ENCODE data around the gene PSMG4.

Gene PSMG4

GRCh38 chr6:3226042-3226441 is 32.7 kb upstream of the PSMG4 start:
- H3K4me3 ChIP-seq (ENCODE audit: low read length), result no peak overlapping the region

DNA sequence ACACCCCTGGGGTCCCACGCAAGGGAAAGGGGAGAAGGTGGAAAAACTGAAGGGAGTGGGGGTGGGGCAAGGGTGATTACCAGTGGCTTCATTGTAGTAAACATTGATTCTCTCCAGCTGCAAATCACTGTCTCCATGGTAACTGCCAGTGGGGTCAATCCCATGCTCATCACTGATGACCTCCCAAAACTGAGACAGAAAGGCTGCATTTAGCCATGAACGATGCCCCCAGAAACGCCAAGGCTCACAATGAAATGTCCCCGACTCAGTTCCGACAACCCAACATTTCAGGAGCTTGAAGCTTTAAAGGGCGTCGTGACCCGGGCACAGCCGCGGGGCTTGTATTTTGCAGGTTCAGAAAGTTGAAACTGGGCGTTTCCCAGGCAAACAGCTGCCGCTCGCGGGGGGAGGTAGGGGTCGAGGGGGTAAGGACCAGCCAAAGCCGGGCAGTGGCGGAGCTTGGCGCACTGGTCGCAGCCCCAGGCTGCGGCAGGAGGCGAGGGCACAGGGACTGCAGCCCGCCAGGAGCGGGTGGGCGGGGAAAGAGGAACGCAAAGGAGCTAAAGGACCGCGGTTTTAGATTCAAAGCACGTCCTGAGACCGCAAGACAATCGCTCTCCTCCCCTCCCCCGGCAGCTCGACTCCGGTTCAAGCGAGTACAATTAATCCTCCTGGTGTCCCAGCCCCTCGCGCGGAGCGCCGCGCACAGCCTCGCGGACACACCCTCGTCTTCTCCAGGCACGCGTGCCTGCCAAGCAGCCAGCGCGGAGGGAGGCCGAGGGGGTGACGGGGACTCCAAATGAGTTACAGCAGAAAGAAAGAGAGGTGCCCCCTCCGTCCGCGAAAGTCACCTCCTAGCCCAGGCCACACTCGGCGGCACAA is 32.0 kb upstream of the PSMG4 start:
- H3K9ac ChIP-seq (ENCODE audit: low read length), result no peak overlapping the region
- H3K36me3 ChIP-seq (ENCODE audit: control insufficient read depth, insufficient read depth, low read length), result no peaks in the 10 kb centered on the region
- peaks cover 37% of the 10 kb centered on the region for H3K27me3 ChIP-seq (ENCODE audit: control insufficient read depth, insufficient read depth, low read length)
- H3K4me1 ChIP-seq (ENCODE audit: control insufficient read depth, insufficient read depth, low read length), result peaks cover 6% of the 10 kb centered on the region
- peak overlapping the region; percentile 24 for H3K27ac ChIP-seq (ENCODE audit: low read depth, low read length)
- H3K4me3 ChIP-seq (ENCODE audit: low read length), result peak overlapping the region; percentile 44

More at GRCh38 chr6:3226042-3226441, 32.7 kb upstream of the PSMG4 start:
- Histone ChIP-seq H3K27me3 (ENCODE audit: control insufficient read depth, insufficient read depth, low read length) (peaks cover 36% of the 10 kb centered on the region), H3K4me1 (ENCODE audit: control insufficient read depth, insufficient read depth, low read length) (peaks cover 6% of the 10 kb centered on the region), H3K36me3 (ENCODE audit: control insufficient read depth, insufficient read depth, low read length) (no peaks in the 10 kb centered on the region), H3K27ac (ENCODE audit: low read depth, low read length) (no peak overlapping the region), H3K9ac (ENCODE audit: low read length) (no peak overlapping the region)

GRCh38 chr6:3227363-3228045 is 31.2 kb upstream of the PSMG4 start, which contains the start of gene TUBB2B:
Gene TUBB2B (minus strand): TSS chr6:3227653. CDS start chr6:3227543, 110 bp downstream.
- H3K4me1 ChIP-seq (ENCODE audit: control insufficient read depth, insufficient read depth, low read length), result peaks cover 10% of the 10 kb centered on the region
- H3K27me3 ChIP-seq (ENCODE audit: control insufficient read depth, insufficient read depth, low read length), result peaks cover 43% of the 10 kb centered on the region
- H3K4me3 ChIP-seq (ENCODE audit: low read length), result peak within 1 kb of the TSS; percentile 44
- peak within 1 kb of the TSS; percentile 24 for H3K27ac ChIP-seq (ENCODE audit: low read depth, low read length)
- no peaks in the 10 kb centered on the region for H3K36me3 ChIP-seq (ENCODE audit: control insufficient read depth, insufficient read depth, low read length)
- H3K9ac ChIP-seq (ENCODE audit: low read length), result no peak within 1 kb of the TSS

DNA sequence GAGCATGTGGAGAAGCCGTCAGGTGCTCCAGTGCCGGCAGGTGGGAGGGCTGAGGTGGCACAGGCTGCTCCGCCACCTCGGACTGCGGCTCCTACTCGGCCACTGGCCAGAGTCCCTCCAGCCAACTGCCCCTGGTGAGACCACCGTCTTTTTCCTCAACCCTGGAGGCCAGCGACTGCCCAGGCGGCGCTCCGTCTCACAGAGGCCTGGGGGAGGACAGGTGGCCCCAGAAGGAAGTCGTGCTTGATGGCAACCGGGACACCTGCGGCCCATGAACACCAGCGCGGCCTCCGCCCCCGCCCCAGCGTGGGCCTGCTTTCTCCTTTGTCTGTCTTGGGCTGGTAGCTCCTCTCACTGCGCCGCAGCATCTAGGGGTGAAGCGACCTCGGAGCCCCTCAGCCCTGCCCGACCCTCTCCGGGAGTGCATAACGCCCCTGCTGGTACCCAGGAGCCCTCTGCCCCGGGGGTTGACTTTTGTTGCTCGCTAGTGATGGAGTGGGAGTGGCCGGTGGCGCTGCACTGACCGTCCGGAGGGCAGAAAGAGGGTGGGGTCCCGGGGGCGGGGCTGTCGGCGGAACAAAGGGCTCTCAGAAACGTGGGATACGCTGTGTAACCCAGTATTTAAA is 30.6 kb upstream of the PSMG4 start:
- Histone ChIP-seq H3K27me3 (ENCODE audit: control insufficient read depth, insufficient read depth, low read length) (peaks cover 43% of the 10 kb centered on the region), H3K36me3 (ENCODE audit: control insufficient read depth, insufficient read depth, low read length) (no peaks in the 10 kb centered on the region), H3K27ac (ENCODE audit: low read depth, low read length) (no peak overlapping the region), H3K4me1 (ENCODE audit: control insufficient read depth, insufficient read depth, low read length) (peaks cover 10% of the 10 kb centered on the region), H3K9ac (ENCODE audit: low read length) (no peak overlapping the region), H3K4me3 (ENCODE audit: low read length) (peak overlapping the region; percentile 38)

DNA sequence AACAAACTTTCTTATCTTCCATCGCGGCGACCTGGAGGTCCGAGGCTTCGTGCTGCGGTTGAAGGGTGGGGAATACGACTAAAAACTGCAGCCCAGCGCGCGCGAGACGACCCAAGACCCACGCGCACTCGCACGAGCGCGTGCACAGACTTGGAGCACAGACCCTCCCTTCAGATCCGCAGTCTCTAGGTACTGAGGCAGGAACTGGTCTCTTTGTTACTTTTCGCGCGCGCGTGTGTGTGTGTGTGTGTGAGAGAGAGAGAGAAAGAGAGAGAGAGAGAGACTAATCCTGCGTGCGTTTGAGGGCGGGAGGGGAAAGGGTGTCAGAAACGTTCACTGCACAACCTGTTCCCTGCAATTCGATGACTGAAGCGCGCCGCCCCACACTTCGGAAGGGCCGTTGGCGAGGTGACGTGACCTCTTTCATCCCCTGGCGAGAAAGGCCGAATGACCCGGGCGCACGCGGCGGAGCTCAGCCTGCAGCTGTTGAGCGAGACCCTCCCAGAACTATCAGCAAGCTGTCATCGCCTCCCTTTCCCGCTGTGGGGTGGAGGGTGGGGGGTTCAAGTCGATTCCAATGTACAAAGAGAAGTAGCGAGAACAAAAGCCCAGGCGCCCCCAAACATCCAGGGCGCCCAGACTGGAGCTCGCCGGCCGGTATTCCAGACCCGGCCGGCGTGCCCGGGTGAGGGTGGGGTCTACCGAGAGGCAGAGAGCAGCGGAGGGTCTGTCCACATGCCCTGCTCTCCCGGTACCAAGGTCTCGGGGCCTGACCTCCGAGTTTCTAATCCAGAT is 29.8 kb upstream of the PSMG4 start:
- Histone ChIP-seq H3K9ac (ENCODE audit: low read length) (no peak overlapping the region), H3K4me3 (ENCODE audit: low read length) (peak overlapping the region; percentile 53), H3K36me3 (ENCODE audit: control insufficient read depth, insufficient read depth, low read length) (no peaks in the 10 kb centered on the region), H3K27ac (ENCODE audit: low read depth, low read length) (no peak overlapping the region), H3K27me3 (ENCODE audit: control insufficient read depth, insufficient read depth, low read length) (peaks cover 46% of the 10 kb centered on the region), H3K4me1 (ENCODE audit: control insufficient read depth, insufficient read depth, low read length) (peaks cover 10% of the 10 kb centered on the region)

DNA sequence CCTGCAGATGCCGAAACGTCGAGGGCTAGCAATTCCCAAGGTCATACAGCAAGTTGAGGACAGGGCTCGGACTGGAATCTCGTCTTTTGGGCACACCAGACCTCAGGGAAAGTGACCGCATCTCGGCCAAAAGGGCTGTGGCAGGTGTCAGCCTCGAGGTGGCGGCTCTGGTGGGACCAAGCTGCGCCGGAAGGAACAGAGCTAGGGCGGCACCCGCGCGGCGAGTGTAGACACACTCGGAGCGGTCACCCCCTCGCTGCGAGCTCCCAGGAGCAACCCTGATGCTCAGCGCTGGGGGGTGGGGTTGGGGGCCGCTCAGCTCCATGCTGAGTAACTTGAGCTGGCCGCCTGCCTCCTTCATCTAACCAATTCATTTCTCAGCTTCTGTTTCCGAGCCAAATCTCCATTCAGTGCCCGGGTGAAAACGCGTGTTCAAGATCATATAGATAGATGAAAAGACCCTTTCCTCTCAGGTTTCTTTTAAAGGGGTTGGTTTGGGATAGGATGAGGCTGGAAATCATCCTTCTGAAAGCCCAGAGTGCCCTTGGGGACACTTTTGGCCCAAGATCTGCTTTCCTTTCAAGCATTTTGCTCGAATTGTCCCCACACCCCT is 29.1 kb upstream of the PSMG4 start:
- Histone ChIP-seq H3K9ac (ENCODE audit: low read length) (no peak overlapping the region), H3K4me1 (ENCODE audit: control insufficient read depth, insufficient read depth, low read length) (peaks cover 10% of the 10 kb centered on the region)

GRCh38 chr6:3230256-3230882 is 28.4 kb upstream of the PSMG4 start:
- H3K4me3 ChIP-seq (ENCODE audit: low read length), result no peak overlapping the region
- H3K9ac ChIP-seq (ENCODE audit: low read length), result no peak overlapping the region

More for the DNA sequence above, 29.1 kb upstream of the PSMG4 start:
- Histone ChIP-seq H3K36me3 (ENCODE audit: control insufficient read depth, insufficient read depth, low read length) (no peaks in the 10 kb centered on the region), H3K27me3 (ENCODE audit: control insufficient read depth, insufficient read depth, low read length) (peaks cover 46% of the 10 kb centered on the region), H3K27ac (ENCODE audit: low read depth, low read length) (no peak overlapping the region), H3K4me3 (ENCODE audit: low read length) (peak overlapping the region; percentile 53)

GRCh38 chr6:3230900-3231246 is 27.9 kb upstream of the PSMG4 start:
- Histone ChIP-seq H3K4me1 (ENCODE audit: control insufficient read depth, insufficient read depth, low read length) (peaks cover 10% of the 10 kb centered on the region), H3K27ac (ENCODE audit: low read depth, low read length) (peak overlapping the region; percentile 76), H3K27me3 (ENCODE audit: control insufficient read depth, insufficient read depth, low read length) (peaks cover 46% of the 10 kb centered on the region), H3K36me3 (ENCODE audit: control insufficient read depth, insufficient read depth, low read length) (no peaks in the 10 kb centered on the region), H3K4me3 (ENCODE audit: low read length) (peak overlapping the region; percentile 69), H3K9ac (ENCODE audit: low read length) (no peak overlapping the region)

More at GRCh38 chr6:3230256-3230882, 28.4 kb upstream of the PSMG4 start:
- H3K27ac ChIP-seq (ENCODE audit: low read depth, low read length), result peak overlapping the region; percentile 76
- H3K27me3 ChIP-seq (ENCODE audit: control insufficient read depth, insufficient read depth, low read length), result peaks cover 46% of the 10 kb centered on the region
- no peaks in the 10 kb centered on the region for H3K36me3 ChIP-seq (ENCODE audit: control insufficient read depth, insufficient read depth, low read length)
- peaks cover 10% of the 10 kb centered on the region for H3K4me1 ChIP-seq (ENCODE audit: control insufficient read depth, insufficient read depth, low read length)

GRCh38 chr6:3231247-3232016 is 27.3 kb upstream of the PSMG4 start:
- Histone ChIP-seq H3K27me3 (ENCODE audit: control insufficient read depth, insufficient read depth, low read length) (peaks cover 43% of the 10 kb centered on the region), H3K9ac (ENCODE audit: low read length) (peak overlapping the region; percentile 24), H3K27ac (ENCODE audit: low read depth, low read length) (peak overlapping the region; percentile 76), H3K4me1 (ENCODE audit: control insufficient read depth, insufficient read depth, low read length) (peaks cover 10% of the 10 kb centered on the region), H3K36me3 (ENCODE audit: control insufficient read depth, insufficient read depth, low read length) (no peaks in the 10 kb centered on the region), H3K4me3 (ENCODE audit: low read length) (peak overlapping the region; percentile 69)

- Histone ChIP-seq H3K9ac (ENCODE audit: low read length) (peak overlapping the region; percentile 24), H3K4me3 (ENCODE audit: low read length) (peak overlapping the region; percentile 69), H3K4me1 (ENCODE audit: control insufficient read depth, insufficient read depth, low read length) (peaks cover 10% of the 10 kb centered on the region), H3K36me3 (ENCODE audit: control insufficient read depth, insufficient read depth, low read length) (no peaks in the 10 kb centered on the region), H3K27ac (ENCODE audit: low read depth, low read length) (peak overlapping the region; percentile 76), H3K27me3 (ENCODE audit: control insufficient read depth, insufficient read depth, low read length) (peaks cover 35% of the 10 kb centered on the region)
These were observed 26.5 kb upstream of the PSMG4 start for GRCh38 chr6:3232017-3232945.
